GM21526 (cell line): ENCODE results near the gene CDH24.
A peak's percentile ranks its signal among the peaks of the same experiment; 100 is the strongest.

Experiments used
- ATAC-seq: cut with Tn5 transposase; IDR thresholded peaks from one replicate; pipeline ENCODE4 v1.9.1; 2021; ENCODE audit warnings: moderate library complexity; ENCODE audit not compliant: unreplicated experiment, low FRiP score

Gene CDH24

GRCh38 chr14:23066855-23067744, 9.8 kb upstream of the CDH24 start:
- ATAC-seq = no peak

- ATAC-seq = no peak
Observed at GRCh38 chr14:23066368-23066767, 9.0 kb upstream of the CDH24 start.

GRCh38 chr14:23063601-23064000, 6.3 kb upstream of the CDH24 start:
- ATAC-seq = no peak

- no peak for ATAC-seq
Observed at GRCh38 chr14:23062002-23062401, 4.7 kb upstream of the CDH24 start.

- ATAC-seq = no peak
Observed at GRCh38 chr14:23060536-23061260, 3.4 kb upstream of the CDH24 start.

GRCh38 chr14:23058654-23059504, 1.6 kb upstream of the CDH24 start:
- ATAC-seq = no peak

GRCh38 chr14:23057757-23058653, 685 bp upstream of the CDH24 start:
- ATAC-seq = peak; percentile 56

GRCh38 chr14:23056145-23056955, 970 bp downstream of the CDH24 start:
- ATAC-seq = peak; percentile 46

- no peak for ATAC-seq
Observed at GRCh38 chr14:23055621-23056144, 1.6 kb downstream of the CDH24 start.

- no peak for ATAC-seq
Observed at GRCh38 chr14:23055147-23055550, 2.2 kb downstream of the CDH24 start.

GRCh38 chr14:23054000-23054811, 3.1 kb downstream of the CDH24 start:
- no peak for ATAC-seq

GRCh38 chr14:23053426-23053825, 3.9 kb downstream of the CDH24 start:
- ATAC-seq = no peak

- no peak for ATAC-seq
Observed at GRCh38 chr14:23052671-23053070, 4.6 kb downstream of the CDH24 start.

GRCh38 chr14:23052182-23052623, 5.1 kb downstream of the CDH24 start:
- no peak for ATAC-seq

GRCh38 chr14:23051141-23052057, 5.9 kb downstream of the CDH24 start:
- no peak for ATAC-seq

- no peak for ATAC-seq
Observed at GRCh38 chr14:23049011-23049410, 8.3 kb downstream of the CDH24 start.
